ENCODE data around the gene MMD2.
"Not testable (repeated sequence)": the region's sequence is repeated elsewhere in the genome, so short reads cannot be mapped to it uniquely, and the experiment has no call there.

MMD2 gene

DNA sequence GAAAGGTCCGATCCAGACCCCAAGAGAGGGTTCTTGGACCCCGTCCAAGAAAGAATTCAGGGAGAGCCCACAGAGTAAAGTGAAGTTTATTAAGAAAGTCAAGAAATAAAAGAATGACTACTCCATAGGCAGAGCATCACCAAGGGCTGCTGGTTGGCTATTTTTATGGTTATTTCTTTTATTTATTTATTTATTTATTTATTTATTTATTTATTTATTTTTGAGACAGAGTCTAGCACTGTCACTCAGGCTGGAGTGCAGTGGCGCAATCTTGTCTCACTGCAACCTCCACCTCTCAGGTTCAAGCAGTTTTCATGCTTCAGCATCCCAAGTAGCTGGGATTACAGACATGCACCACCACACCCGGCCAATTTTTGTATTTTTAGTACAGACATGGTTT lies 65.8 kb downstream of the MMD2 start:
- not testable (repeated sequence) for DNase-seq

DNA sequence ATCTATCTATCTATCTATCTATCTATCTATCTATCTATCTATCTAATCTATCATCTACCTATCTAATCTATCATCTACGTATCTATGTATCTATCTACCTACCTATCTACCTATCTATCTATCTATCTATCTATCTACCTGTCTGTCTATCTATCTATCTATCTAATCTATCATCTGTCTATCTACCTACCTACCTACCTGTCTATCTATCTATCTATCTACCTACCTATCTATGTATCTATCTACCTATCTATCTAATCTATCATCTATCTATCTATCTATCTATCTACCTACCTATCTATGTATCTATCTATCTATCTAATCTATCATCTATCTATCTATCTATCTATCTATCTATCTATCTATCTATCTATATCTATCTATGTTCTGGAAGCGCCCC lies 67.5 kb downstream of the MMD2 start:
- not testable (repeated sequence) for DNase-seq

DNA sequence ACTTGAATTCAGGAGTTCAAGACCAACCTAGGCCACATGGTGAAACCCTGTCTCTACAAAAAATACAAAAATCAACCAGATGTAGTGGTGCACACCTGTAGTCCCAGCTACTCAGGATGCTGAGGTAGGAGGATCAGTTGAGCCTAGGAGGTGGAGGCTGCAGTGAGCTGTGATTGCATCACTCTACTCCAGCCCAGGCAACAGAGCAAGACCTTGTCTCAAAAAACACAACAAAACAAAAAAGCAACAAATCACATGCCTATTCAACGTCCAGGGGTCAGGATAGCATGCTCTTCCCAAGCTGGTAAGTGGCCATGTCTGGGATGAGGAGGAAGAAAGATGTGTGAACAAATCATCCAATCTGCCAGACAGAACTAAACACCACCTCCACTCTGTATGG lies 69.3 kb downstream of the MMD2 start:
- DNase-seq: no peak

DNA sequence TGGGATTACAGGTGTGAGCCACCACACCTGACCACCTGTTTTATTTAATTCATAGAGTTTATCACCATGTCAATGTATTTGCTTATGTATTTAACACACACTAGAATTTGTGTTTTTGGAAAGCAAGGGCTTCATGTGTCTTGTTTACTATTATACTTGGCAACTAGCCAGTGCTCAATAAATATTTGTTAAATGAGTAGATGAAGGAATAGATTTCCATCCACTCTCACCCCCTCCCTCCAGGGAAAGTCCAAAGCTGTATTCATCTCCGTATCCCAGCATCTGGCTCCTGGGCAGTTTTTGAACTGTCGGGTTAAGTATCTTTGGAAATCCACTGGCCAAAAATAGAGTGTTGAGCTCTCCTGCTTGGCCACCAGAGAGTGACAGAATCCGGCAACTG lies 70.8 kb downstream of the MMD2 start:
- DNase-seq: no peak

DNA sequence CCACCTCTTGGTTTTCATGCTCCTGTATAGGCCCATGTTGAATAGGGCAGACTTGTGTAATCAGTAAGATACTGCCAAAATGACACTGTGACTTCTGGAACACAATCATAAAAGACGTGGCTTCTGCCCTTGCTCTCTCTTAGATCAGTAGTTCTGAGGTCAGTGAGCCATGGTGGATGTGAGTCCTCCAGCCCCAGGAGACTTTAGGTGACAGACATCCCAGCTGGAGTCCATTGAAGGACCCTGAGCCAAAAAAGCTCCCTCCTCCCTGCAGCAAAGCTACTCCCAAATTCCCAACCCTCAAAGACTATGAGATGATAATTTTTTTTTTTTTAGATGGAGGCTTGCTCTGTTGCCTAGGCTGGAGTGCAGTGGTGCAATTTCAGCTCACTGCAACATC lies 72.3 kb downstream of the MMD2 start:
- DNase-seq: no peak

DNA sequence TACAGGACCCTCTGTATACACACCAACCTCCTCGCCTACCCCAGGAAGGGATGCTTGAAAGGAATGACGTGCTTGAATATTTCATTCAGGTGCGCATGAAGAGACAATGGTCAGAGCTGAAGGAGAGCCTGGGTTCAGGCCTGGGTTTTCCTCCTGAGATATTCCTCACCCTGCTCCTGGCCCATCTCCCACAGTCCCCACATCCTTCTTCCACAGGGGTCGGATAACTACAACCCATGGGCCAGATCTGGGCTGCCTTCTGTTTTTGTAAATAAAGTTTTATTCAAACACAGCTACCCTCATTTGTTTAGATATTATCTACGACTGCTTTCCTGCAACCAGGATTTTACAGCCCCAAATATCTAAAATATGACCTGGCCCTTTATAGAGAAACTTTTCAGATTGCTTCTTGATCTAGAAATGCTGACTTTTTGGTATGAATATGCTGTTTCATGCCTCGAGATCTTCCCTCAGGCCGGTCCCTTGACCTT lies 73.6 kb downstream of the MMD2 start:
- no peak for DNase-seq

DNA sequence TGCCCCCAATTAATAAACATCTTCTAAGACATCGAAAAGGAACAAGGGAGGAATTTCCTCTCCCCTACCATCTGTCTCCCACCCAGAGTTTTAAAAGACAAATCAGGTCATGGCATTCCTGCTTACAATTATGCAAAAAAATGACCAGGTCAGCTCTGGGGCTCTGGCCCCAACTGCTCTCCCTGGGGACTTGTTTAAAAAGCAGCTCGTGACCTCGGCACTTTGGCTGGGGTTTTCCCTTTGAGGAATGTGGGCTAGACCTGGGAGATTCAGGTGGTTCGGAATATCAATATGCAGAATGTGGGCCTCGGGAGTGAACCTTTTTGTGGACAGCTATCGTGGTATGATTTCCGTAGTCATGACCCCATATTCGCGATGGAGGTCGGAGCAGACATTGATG lies 74.8 kb downstream of the MMD2 start:
- no peak for DNase-seq

DNA sequence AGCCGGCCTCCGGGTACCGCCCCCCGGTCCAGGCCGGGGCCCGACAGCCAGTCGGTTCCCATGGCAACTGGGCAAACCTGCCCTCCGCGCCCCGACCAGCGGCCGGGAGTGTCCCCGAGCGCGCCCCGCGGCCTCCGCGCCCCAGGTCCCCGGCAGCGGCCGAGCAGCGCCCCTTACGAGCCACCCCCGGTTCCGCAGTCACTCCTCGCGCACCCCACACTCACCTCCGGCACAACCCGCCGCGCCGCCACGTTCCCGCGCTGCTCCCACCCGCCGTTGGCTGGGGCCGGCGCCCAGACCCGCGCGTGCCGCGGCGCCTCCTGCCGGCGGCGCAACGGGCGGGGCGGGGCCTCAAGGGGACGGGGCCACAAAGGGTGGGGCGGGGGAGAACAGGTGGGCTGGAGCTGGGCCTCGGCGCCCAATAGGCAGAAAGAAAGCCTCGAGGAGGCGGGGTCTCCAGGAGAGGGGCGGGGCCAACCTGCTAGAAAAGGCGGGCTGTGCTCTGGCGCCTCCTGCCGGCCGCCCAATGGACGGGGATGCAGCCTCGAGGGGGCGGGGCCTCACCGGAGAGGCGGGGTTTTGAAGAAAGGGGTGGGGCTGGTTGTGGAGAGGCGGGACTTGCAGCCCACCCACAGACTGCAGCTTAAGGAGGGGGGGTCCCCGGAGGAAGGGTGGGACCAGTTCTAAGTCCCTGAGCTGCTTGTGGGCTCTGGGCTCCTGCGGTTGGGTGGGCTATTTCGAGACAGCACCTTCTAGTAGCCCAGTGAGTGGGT lies 75.4 kb downstream of the MMD2 start, which contains the start of gene RADIL:
TSS of gene RADIL (minus strand) at position 345 of the 773 bp plus-strand sequence. CDS start 5,577 bp downstream, outside the sequence.
- peak; percentile 83 to 97 for DNase-seq

DNA sequence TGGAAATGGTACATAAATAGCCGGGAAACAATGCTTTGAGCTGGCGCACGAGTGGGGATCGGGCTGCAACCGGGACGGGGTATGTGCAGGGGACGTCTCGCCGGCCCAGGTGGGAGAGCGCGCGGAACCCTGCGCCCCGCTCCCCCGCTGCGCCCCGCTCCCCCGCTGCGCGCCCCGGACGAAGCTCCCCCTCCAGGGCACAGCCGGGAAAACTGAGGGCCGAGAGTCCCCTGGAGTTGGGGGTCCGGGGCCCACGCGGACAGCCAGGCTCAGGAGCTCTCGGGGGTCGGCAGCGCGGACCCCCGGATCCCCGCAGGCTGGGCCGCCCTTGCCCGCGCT lies 76.0 kb downstream of the MMD2 start:
- DNase-seq: no peak

DNA sequence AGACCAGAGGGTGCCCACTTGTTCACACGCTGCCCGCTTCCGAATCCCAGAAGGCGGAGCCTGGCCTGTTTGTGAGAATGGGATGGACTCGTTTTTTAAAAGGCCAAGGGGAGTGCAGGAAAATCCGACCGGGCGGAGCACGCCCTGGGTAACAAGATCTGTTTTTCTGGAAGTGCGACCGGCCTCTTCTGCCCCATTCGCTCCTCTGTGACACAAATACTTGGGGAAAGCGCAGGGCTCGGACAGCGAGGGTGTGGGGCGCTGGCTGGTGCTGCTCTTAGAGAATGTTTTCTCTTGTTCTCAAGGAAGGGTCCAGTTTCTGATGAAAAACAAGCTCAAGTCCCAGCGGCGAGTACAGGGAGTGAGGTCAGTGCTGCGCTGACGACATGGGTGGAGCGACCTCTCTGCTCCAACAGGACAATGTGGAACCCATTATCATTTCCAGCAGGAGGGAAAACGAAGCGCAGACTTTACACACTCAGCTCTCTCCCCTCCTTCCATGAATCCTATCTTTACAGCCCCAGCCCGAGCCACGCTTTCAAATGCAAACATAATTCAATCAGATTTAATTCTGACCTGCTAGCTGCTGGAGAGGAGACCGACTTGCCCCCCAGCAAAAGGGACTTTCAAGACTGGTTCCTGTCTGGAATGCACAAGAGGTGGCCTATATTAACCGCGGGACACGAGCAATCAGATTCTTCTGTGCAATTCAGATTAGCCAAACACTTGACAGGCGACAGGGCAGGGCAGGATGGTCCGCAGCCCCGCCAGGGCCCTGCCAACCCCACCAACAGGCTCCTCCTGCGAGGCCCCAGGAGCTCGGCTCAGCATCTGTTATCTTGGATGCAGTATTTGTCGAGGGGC lies 76.6 kb downstream of the MMD2 start:
- DNase-seq: peak; percentile 25 to 53

DNA sequence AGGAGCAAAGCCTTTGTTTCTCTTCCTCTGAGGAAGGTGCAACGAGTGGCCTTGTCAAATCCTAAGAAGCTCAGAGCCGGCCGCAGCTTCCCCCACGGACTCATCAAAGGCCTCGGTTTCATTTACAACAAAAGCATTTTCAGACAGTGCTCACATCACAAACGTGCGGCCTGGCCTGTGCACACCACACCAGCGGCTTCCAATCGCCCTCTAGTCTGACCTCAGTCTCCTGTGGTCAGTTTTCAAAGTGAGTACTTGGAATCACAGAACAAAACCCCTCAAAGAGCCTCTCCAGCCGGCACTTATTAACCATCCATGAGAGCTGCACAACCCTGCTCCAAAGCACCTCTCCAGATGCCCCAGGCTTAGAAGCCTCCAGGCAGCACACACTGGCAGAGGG lies 78.8 kb downstream of the MMD2 start:
- no peak for DNase-seq

DNA sequence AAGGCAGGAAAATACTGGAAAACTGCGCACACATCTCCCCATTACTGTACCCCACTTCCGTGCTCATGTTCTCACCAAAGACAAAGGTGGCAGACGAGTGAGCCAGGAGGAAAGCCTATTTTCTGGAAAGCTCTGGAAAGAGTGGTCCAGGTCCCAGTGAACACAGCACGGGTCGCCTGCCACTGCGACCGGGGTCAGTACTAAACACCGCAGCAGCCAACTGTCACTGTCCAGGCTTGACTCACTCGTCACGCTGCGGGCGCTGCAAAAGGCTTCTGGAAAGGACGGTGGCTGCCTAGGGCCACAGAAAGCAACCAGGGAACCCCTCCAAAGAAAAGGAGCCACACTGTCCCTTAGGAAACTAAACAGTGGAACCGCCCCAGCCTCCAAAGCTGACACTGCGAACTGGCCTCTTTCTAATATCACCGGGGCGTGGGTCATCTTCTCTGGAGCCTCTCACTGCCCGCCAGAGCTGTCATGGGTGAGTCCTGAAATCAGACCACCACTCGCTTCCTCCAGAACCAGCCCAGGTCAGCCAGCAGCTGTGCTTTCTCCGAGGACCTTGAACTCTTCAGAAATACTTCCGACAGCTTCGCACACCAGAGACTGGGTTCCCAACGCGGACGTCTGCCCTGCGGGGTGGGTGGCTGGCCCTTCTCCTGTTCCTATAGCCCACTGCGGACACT lies 79.4 kb downstream of the MMD2 start:
- no peak for DNase-seq

DNA sequence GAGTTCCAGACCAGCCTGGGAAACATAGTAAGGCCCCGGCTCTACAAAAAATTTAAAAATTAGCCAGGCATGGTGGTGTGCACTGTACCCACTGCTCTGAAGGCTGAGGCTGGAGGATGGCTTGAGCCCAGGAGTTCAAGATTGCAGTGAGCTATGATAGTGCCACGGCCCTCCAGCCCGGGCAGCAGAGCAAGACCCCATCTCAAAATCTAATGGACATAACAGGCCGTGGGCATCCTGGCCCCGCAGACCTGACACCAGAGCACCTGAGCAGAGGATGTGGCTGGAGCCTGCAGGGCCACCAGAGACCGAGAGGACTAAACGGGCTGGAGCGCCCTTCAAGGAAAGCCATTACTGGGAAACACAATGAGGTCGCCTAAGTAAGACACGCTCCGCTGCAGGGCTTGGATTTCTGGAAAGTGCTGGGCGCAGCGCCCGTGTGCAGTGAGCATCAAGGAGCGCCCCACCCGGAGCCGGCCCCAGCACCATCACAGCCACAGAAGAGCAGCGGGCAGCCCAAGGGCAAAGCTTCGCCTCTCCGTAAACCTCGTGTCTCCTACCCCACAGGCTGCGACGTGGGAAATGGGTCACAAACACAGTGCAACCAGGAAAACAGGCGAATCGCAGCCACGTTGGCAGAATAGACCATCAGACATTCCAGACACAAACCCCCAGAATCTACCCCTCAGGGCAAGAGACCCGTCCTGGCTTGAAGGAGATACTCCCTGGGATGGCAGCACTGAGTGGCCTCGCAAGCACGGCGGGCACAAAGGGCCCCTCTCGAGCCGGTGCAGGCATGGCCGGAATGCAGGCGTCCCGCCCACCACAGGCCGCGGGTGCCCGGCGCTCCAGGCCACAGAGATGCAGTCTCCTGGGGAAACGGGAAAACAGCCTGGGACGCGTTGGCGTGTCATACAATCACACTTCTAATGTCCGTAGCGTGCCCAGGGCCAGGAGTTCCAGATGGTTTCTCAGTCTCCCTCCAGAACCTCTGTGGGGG lies 80.4 kb downstream of the MMD2 start:
- no peak for DNase-seq

DNA sequence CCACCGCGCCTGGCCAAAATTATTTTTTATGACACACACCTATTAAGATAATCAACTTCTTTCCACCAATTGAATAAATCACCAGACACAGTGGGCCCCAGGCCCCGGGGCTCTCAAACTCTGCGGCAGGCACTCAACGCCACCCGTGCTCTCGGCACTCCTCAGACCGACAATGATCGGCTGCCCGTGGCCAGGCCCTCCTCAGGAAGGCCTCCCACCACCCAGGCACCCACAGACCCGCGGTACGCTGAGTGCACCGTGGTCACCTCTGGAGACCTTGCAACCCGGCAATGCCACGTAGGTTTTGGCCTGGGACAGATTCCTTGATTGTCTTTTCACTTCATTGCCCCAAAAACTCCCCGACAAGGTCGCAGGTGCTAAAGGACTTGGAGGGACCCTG lies 82.4 kb downstream of the MMD2 start:
- DNase-seq: no peak

DNA sequence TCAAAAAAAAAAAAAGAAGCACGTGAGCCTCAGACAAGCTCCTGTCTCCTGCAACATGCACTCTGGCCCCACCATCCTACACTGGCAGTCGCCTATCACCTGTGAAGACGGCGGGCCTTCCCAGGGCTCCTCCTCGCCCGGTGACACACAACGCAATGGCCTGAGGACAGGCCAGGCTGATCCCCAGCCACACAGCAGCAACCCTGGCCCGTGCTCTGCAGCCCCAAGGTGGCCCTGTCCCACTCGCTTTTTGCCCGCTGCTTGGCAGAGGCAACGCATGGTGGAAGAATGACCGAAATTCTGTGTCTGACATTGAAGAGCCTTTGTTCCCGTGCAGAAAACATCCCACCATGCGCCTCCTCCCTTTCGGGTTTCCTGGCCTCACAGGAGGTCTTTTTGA lies 83.6 kb downstream of the MMD2 start:
- DNase-seq: no peak

DNA sequence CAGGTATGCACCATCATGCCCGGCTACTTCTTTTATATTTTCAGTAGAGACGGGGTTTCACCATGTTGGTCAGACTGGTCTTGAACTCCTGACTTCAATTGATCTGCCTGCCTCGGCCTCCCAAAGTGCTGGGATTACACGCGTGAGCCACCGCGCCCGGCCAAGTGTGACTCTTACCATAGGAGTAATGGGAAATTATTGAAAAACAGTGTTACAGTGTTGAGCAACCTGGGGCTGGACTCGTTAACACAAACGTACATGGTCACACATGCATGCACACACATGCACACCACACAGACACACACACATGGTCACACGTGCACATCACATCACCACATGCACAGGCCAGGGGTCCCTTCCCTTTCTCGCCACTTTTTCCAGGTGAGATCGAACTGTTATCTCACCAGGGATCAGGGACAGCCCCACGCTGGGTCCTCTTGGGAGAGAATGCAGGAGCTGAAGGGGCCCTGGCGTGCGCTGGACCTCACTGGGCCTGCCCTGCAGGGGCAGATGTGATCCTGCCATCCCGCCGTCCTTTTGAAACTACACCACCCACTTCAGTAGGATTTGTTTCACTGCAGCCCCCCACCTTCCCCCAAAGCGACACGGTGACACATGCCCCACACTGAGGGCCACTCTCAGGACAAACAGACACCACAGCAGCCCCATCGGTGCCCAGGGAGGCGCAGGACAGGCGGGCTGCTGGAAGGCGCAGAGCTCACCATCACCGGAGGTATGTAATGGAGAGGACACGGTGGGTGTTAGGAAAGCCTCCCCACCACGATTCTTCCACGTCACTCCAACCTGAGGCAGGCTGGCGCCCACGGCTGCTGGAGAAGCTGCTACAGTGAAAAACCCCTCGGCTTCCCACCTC lies 85.7 kb downstream of the MMD2 start:
- no peak for DNase-seq

DNA sequence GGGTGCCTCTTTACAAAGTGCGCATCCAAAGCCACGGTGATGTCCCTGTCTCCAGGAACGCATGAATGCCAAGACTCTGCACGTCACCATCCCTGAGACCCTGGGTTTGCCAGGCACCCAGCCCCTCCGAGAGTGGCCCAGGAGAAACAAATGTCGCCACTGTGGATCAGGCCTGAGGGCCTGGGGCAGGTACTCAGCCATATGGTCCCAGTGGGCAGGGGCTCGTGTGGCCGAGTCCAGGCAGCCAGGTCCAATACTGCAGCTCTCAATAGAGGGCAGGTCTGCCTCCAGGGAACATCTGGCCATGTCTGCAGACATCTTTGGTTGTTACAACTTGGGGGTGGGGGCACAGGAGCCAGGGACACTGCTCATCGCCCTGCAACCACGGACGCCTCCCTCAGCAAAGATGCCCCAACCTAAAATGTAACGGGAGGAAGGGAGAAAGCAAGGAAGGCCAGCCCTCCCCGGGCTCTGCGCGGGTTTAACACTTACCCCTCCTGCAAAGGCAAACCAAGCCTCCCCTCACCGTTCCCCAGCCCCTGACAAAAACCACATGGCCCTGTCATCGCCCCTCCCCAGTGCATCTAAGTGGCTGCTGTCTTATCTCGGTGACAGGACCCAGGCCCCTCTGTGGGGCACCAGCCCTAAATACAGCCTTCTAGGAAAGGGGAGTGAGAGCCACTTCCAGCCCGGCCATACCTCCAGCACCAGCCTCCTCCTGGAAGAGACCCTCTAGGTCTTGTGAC lies 86.9 kb downstream of the MMD2 start:
- DNase-seq: no peak

DNA sequence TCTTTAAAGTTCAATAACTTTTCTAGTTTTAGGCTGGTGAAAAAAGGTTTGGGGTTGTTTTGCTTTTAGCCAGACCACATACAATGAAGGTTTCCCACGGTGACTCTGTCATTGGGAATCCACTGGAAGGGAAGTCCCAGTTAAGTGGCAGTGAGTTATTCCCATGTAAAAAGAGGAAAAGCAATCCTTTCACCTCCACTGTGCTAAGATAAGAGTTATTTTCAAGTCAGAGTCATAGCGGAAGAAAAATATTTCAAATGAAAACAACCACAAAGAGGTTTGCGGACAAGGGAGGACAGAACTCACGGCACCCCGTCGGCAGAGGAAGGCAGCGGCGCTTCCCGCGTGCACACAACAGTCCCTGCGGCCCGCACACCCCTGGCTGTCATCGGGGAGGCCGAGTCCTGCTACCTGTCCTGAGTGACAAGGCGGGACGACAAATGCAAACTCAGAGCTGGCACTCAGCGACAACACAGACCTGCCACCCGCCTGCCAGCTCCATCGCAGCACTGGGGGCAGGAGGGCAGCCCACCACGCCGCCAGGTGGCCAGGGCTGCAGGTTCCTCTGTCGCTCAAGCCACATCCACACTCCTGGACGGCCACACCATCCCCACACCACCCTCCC lies 87.8 kb downstream of the MMD2 start:
- DNase-seq: no peak

DNA sequence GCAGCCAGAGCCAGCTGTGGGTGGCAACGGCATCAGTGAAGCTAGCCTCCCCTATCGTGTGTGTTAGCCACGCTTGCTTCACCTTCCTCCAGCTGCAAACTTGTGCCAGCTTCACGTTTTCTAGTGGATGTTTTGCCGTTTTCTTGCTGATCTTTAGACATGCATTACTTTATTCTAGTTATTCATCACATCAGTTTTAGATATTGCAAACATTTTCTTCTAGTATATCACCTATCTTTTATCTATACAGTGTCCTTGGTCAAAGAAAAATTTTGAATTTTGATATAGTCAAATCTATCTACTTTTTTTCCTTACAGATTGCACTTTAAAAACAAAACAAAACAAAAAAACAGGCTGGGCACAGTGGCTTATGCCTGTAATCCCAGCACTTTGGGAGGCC lies 90.5 kb downstream of the MMD2 start:
- no peak for DNase-seq
